GM13977 (cell line): Measurements from ENCODE around the gene ATP2C1.
A peak's percentile ranks its signal among the peaks of the same experiment; 100 is the strongest.

Source experiments
- DNase-seq: peaks from one replicate; pipeline ENCODE4 v3.0.0; 2012; ENCODE audit warnings: low spot score
- CTCF ChIP-seq: IDR thresholded peaks from 2 replicates; pipeline ENCODE4 v1.5.1; 2012; ENCODE audit warnings: mild to moderate bottlenecking, control low read depth; ENCODE audit not compliant: insufficient read depth; ENCODE audit errors: extremely low read depth, missing control alignments
- in situ Hi-C: fragments of 300-500 bp; cut with MboI; formaldehyde crosslinking; loops from one replicate; pipeline ENCODE4 v1.12.0; 2022; ENCODE audit warnings: low sequenced_read_pairs, low pct_unique_long_range_greater_than_20kb, mixed read lengths, inconsistent platforms; ENCODE audit not compliant: unreplicated experiment

The ATP2C1 gene

GRCh38 chr3:130866327-130866726, 27.6 kb upstream of the ATP2C1 start:
- no peak for DNase-seq
- in situ Hi-C loops: no loop called here
- TF ChIP-seq CTCF: no peak

DNA sequence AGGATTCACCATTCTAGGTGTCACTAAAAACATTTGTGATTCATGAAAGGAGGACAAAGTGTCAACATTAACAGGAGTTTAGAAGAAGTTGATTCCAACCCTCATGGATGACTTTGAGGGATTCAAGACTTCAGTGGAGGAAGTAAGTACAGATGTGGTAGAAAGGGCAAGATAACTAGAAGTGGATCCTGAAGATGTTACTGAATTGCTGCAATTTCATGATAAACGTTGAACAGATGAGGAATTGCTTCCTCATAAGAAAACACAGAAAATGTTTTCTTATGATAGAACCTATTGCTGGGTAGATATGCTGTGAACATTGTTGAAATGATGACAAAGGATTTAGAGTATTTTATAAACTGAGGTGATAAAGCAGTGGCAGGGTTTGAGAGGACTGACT, 23.5 kb upstream of the ATP2C1 start:
- in situ Hi-C loops: no loop called here
- DNase-seq: no peak

GRCh38 chr3:130876594-130876993, 17.3 kb upstream of the ATP2C1 start:
- no peak for TF ChIP-seq CTCF
- in situ Hi-C loops: loop anchor here (5.0 kb wide), 1 partner anchor 99 kb away; no protein-coding TSS in a partner anchor
- DNase-seq: no peak

More for the DNA sequence above, 23.5 kb upstream of the ATP2C1 start:
- no peak for TF ChIP-seq CTCF

GRCh38 chr3:130878464-130878863, 15.4 kb upstream of the ATP2C1 start:
- in situ Hi-C loops: loop anchor here (5.0 kb wide), 1 partner anchor 101 kb away; no protein-coding TSS in a partner anchor
- TF ChIP-seq CTCF: no peak
- DNase-seq: no peak

- TF ChIP-seq CTCF: no peak
- DNase-seq: no peak
- in situ Hi-C loops: no loop called here
These were observed 4.4 kb upstream of the ATP2C1 start for GRCh38 chr3:130889416-130889946.

DNA sequence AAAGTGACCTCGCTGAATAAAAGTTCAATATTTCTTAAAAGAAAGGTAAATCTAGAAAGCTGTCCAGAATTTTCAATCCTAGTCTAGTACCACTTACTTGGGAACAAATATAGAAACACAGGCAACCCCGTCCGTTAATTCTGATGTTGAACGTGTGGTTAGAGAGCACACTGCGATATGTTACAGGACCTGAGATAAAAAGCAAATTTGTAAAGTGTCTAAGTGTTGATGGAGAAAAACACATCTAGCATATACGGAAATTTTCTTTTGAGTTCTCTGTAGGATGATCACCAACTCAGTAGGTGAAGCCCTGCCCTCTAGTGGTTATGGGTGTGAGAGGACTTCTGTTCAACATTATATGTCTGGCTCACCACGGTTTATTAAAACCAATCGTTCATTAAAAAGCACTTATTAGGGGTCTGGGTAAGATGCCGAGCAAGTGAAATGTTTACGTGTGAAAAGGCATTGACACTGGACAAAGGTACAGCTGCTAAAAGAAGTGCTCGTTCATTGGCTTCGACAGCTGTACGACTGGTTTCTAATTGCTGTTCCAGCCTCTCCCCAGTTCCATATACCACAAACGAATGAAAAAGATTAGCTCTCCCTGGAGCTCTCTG, 1.0 kb upstream of the ATP2C1 start:
- peak; percentile 79 for TF ChIP-seq CTCF
- DNase-seq: peak; percentile 79
- in situ Hi-C loops: loop anchor here (10.0 kb wide), 1 partner anchor 128 kb away; no protein-coding TSS in a partner anchor
